Measurements from ENCODE around the gene CHST12. TPM values are rescaled to one million over a fixed set of nuclear protein-coding genes. Genes with fewer than 3 reads are reported as not detected.

The CHST12 gene
- total RNA-seq, 2 donors from 2014 or later = 5.1 to 10.6 TPM

DNA sequence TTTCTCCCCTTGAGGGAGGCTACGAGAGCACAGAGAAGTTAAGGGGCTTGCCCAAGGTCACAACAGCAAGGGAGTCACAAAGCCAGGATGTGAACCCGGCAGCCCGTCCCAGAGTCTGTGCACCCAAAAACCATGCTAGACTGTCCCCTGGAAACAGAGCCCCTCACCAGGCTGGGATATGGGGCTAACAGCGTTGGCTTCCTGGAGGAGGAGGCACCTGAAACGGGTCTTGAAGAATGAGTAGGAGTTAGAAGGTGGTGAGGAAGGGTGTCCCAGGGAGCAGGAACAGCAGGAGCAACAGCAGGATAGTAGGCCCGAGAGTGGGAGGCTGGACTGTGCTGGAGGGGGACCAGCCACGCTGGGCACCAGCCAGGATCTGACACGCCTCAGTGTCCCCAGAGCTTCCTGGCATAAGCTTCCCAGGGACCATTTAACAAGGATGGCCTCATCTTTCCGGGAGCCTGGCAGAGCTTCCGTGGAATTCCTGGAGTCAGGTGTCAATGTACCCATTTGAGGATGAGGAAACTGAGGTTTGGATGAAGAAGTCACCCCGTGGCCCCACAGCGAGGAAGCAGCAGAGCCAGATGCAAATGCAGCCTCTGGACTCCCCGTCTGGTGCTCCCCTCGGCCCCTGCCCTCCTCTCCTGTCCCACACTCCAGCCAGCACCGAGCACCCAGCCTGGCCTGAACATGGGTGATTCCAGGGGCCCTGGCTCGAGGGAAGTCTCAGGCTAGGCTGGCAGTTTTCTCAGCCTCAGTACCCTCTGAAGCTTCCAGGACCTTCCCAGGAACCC is 76.1 kb downstream of the CHST12 start:
- no peaks in the 10 kb centered on the region for H3K9me3 Mint-ChIP-seq
- no peaks in the 10 kb centered on the region for H3K36me3 Mint-ChIP-seq (ENCODE audit: insufficient read depth in 2 of 2)
- H3K27ac Mint-ChIP-seq = no peak overlapping the region
- H3K4me1 Mint-ChIP-seq (ENCODE audit: low read depth) = no peaks in the 10 kb centered on the region
- H3K27me3 Mint-ChIP-seq (ENCODE audit: low read depth) = no peaks in the 10 kb centered on the region
- ATAC-seq (replicated peaks in 1 of 2) (no peak), DNase-seq (no peak)
- H3K4me3 Mint-ChIP-seq = no peak overlapping the region

DNA sequence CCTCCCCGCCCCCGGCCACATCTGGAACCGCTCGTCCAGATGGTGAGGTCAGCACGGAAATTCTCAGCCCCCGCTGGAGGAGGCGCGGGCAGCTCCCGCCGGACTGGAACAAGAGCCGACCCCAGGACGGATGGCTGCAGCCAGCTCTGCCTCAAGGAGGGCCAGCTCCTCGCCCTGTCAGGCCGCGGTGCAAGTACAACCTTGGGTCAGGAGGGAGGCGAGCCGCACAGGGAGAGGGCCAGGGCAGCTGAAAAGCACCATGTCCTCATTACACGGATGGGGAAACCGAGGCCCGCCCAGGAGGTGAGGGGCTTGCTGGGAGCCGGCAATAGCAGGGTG is 76.6 kb downstream of the CHST12 start:
- no peak for ATAC-seq (replicated peaks in 1 of 2)
- Mint-ChIP-seq H3K4me3 (no peak overlapping the region), H3K4me1 (ENCODE audit: low read depth) (no peaks in the 10 kb centered on the region), H3K9me3 (no peaks in the 10 kb centered on the region), H3K27ac (no peak overlapping the region), H3K27me3 (ENCODE audit: low read depth) (no peaks in the 10 kb centered on the region), H3K36me3 (ENCODE audit: insufficient read depth in 2 of 2) (no peaks in the 10 kb centered on the region)
- no peak for DNase-seq

- Mint-ChIP-seq H3K4me3 (no peak overlapping the region), H3K27me3 (ENCODE audit: low read depth) (no peaks in the 10 kb centered on the region), H3K4me1 (ENCODE audit: low read depth) (no peaks in the 10 kb centered on the region), H3K27ac (no peak overlapping the region), H3K9me3 (no peaks in the 10 kb centered on the region), H3K36me3 (ENCODE audit: insufficient read depth in 2 of 2) (no peaks in the 10 kb centered on the region)
- ATAC-seq (replicated peaks in 1 of 2) (no peak), DNase-seq (no peak)
These were observed 77.8 kb downstream of the CHST12 start for GRCh38 chr7:2481195-2481594.

DNA sequence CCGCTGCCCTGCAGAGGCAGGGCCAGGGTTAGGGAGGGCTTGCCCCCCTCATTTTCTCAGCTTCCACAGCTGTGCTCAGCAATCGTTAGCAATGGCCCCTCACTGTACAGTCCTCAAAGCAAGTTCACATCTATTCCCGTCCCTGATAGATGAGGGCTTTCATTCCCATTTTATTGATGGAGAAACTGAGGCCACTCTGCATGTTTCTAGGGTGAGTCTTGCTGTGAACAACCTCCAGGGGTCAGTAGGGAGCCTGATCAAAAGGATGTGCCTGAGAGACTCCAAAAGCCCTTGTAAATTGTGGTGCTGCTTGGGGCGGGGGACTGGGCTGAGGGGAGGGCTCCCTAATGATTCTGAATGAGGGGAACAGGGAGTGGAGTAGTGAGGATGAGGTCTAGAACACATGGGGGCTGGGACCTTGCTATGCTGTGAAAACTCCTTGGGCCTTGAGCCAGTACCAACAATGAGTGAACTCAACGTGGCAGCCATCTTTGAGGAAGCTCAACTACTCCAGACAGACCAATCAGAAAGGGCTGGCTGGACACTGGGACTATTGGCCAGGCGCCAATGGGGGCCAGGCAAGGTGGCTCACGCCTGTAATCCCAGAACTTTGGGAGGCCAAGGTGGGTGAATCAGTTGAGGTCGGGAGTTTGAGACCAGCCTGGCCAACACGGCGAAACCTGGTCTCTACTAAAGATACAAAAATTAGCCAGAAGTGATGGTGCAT is 79.5 kb downstream of the CHST12 start:
- Mint-ChIP-seq H3K36me3 (ENCODE audit: insufficient read depth in 2 of 2) (no peaks in the 10 kb centered on the region), H3K4me3 (no peak overlapping the region), H3K4me1 (ENCODE audit: low read depth) (no peaks in the 10 kb centered on the region), H3K9me3 (no peaks in the 10 kb centered on the region), H3K27me3 (ENCODE audit: low read depth) (no peaks in the 10 kb centered on the region), H3K27ac (no peak overlapping the region)
- no peak for ATAC-seq (replicated peaks in 1 of 2)
- no peak for DNase-seq

DNA sequence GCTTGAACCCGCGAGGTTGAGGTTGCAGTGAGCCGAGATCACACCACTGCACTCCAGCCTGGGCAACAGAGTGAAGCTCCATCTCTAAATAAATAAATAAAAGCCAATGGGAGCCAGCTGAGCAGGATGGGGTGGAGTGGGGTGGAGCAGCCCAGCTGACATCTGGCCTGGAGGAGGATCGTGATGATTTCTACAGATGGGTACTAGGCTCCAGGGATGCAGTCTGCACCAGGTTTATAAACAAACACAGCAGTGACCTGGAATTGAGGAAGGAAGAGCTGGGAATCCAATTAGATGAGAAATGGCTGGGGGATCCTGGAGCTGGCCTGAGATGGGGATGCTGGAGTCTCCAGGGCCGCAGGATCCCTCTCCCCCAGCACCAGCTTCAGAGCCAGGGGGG is 80.1 kb downstream of the CHST12 start:
- no peaks in the 10 kb centered on the region for H3K27me3 Mint-ChIP-seq (ENCODE audit: low read depth)
- H3K9me3 Mint-ChIP-seq = no peaks in the 10 kb centered on the region
- DNase-seq (no peak), ATAC-seq (replicated peaks in 1 of 2) (no peak)
- no peaks in the 10 kb centered on the region for H3K4me1 Mint-ChIP-seq (ENCODE audit: low read depth)
- H3K4me3 Mint-ChIP-seq = no peak overlapping the region
- no peaks in the 10 kb centered on the region for H3K36me3 Mint-ChIP-seq (ENCODE audit: insufficient read depth in 2 of 2)
- H3K27ac Mint-ChIP-seq = no peak overlapping the region

DNA sequence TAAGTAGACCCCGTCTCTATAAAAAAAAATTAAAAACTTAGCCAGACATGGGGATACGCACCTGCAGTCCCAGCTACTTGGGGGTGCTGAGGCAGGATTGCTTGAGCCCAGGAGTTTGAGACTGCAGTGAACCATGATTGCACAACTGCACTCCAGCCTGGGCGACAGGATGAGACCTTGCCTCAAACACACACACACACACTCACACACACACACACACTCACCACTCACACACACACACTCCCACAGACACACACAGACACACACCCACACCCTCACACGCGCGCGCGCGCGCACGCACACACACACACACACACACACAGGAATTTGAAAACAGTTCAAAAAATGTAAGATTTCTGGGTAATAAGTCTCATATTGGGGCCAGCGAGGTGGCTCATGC is 81.5 kb downstream of the CHST12 start:
- Mint-ChIP-seq H3K36me3 (ENCODE audit: insufficient read depth in 2 of 2) (no peaks in the 10 kb centered on the region), H3K27me3 (ENCODE audit: low read depth) (no peaks in the 10 kb centered on the region), H3K27ac (no peak overlapping the region), H3K4me3 (no peak overlapping the region), H3K4me1 (ENCODE audit: low read depth) (no peaks in the 10 kb centered on the region), H3K9me3 (no peaks in the 10 kb centered on the region)
- DNase-seq = no peak
- no peak for ATAC-seq (replicated peaks in 1 of 2)

DNA sequence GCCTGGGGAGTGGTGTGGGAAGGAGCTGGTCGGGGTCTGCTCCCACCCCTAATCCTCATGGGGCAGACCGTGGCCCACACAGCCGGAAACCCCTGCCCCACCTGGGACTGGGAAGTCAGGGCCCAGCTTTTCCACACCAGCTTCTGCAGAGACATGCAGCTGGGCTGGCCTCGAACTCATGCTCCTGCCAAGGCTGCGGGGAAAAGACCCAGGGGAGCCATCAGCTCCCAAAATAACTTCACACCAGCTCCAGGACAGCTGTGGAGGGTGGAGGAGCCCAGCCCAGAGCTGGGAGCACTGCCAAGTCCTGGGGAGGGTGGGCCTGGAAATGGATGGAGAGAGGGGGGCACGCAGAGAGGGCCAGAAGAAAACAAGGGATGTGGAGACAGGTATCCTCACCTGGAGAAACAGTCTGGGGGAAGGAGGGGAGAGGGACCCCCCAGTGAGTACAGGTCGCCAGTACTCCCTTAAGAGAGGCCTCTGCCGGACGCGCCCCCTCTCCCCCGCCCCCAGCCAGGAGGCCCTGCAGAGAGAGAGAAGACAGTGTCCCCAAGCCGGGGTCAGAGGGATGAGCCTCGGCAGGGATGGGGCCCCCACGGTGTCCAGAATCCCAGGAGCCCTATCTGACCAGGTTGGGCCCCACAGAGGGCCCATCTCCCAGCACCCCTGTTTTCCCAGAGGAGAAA is 84.3 kb downstream of the CHST12 start:
- ATAC-seq (replicated peaks in 1 of 2) (no peak), DNase-seq (no peak)
- Mint-ChIP-seq H3K36me3 (ENCODE audit: insufficient read depth in 2 of 2) (no peaks in the 10 kb centered on the region), H3K9me3 (peaks cover 5 to 8% of the 10 kb centered on the region in 2 donors), H3K27ac (no peak overlapping the region), H3K4me3 (no peak overlapping the region), H3K4me1 (ENCODE audit: low read depth) (no peaks in the 10 kb centered on the region), H3K27me3 (ENCODE audit: low read depth) (peaks cover 6% of the 10 kb centered on the region)

GRCh38 chr7:2488272-2488645 is 84.8 kb downstream of the CHST12 start:
- no peaks in the 10 kb centered on the region for H3K4me1 Mint-ChIP-seq (ENCODE audit: low read depth)
- no peak for ATAC-seq (replicated peaks in 1 of 2)
- H3K9me3 Mint-ChIP-seq = peaks cover 5 to 8% of the 10 kb centered on the region in 2 donors
- no peak for DNase-seq
- no peak overlapping the region for H3K4me3 Mint-ChIP-seq
- H3K27ac Mint-ChIP-seq = no peak overlapping the region
- H3K27me3 Mint-ChIP-seq (ENCODE audit: low read depth) = peaks cover 6% of the 10 kb centered on the region
- H3K36me3 Mint-ChIP-seq (ENCODE audit: insufficient read depth in 2 of 2) = no peaks in the 10 kb centered on the region

- Mint-ChIP-seq H3K4me1 (ENCODE audit: low read depth) (no peaks in the 10 kb centered on the region), H3K4me3 (no peak overlapping the region), H3K27me3 (ENCODE audit: low read depth) (peaks cover 6% of the 10 kb centered on the region), H3K27ac (no peak overlapping the region), H3K9me3 (peaks cover 5 to 8% of the 10 kb centered on the region in 2 donors), H3K36me3 (ENCODE audit: insufficient read depth in 2 of 2) (no peaks in the 10 kb centered on the region)
- ATAC-seq (replicated peaks in 1 of 2) (no peak), DNase-seq (no peak)
These were observed 85.3 kb downstream of the CHST12 start for GRCh38 chr7:2488681-2489080.

DNA sequence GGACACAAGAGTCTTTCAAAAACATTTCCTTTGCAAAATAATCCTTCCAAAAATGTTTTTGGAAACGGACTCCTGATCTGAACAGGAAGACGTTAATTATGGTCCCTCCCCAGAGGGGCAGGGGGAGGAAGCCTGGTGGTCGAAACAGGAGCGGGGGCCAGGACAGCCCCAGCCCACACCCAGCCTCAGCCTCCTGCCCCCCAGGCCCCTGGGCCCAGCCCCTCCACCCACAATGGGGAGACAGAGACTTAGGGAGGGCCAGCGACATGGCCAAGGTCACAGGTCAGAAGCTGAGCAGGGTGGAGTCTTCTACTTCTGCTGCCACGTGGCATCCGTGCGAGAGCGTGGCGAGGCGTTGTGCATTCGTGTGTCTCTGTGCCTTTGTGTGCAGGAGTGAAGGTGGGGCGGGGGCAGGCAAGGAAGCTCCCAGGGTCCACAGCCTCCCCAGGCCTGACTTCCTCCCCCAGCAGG is 86.8 kb downstream of the CHST12 start:
- DNase-seq (no peak), ATAC-seq (replicated peaks in 1 of 2) (no peak)
- peaks cover 5 to 8% of the 10 kb centered on the region in 2 donors for H3K9me3 Mint-ChIP-seq
- no peaks in the 10 kb centered on the region for H3K4me1 Mint-ChIP-seq (ENCODE audit: low read depth)
- H3K27me3 Mint-ChIP-seq (ENCODE audit: low read depth) = peaks cover 6% of the 10 kb centered on the region
- no peak overlapping the region for H3K27ac Mint-ChIP-seq
- H3K36me3 Mint-ChIP-seq (ENCODE audit: insufficient read depth in 2 of 2) = no peaks in the 10 kb centered on the region
- no peak overlapping the region for H3K4me3 Mint-ChIP-seq

DNA sequence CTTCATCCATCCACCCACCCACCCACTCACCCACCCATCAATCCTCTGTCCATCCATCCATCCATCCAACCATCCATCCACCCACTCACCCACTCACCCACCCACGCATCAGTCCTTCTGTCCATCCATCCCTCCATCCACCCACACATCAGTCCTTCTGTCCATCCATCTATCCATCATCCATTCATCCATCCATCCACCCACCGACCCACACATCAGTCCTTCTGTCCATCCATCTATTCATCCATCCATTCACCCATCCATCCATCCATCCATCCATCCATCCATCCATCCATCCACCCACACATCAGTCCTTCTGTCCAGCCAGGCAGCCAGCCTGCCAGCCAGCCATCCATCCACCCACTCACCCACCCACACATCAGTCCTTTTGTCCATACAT is 88.6 kb downstream of the CHST12 start:
- ATAC-seq (replicated peaks in 1 of 2) (no peak), DNase-seq (no peak)
- H3K4me1 Mint-ChIP-seq (ENCODE audit: low read depth) = no peaks in the 10 kb centered on the region
- no peak overlapping the region for H3K4me3 Mint-ChIP-seq
- H3K27ac Mint-ChIP-seq = no peak overlapping the region
- peaks cover 5 to 8% of the 10 kb centered on the region in 2 donors for H3K9me3 Mint-ChIP-seq
- no peaks in the 10 kb centered on the region for H3K36me3 Mint-ChIP-seq (ENCODE audit: insufficient read depth in 2 of 2)
- peaks cover 6% of the 10 kb centered on the region for H3K27me3 Mint-ChIP-seq (ENCODE audit: low read depth)

GRCh38 chr7:2493205-2494164 is 90.1 kb downstream of the CHST12 start:
- peaks cover 5 to 8% of the 10 kb centered on the region in 2 donors for H3K9me3 Mint-ChIP-seq
- ATAC-seq (replicated peaks in 1 of 2) (no peak), DNase-seq (no peak)
- no peaks in the 10 kb centered on the region for H3K4me1 Mint-ChIP-seq (ENCODE audit: low read depth)
- no peak overlapping the region for H3K4me3 Mint-ChIP-seq
- H3K27me3 Mint-ChIP-seq (ENCODE audit: low read depth) = peaks cover 6% of the 10 kb centered on the region
- H3K36me3 Mint-ChIP-seq (ENCODE audit: insufficient read depth in 2 of 2) = no peaks in the 10 kb centered on the region
- no peak overlapping the region for H3K27ac Mint-ChIP-seq

Measured in activated T-cell treated with anti-CD3 and anti-CD28 coated beads, Interleukin-2, amount 50 U/mL, for 72 hours (primary cell).